ENCODE results near the gene ZNF217. TPM values are rescaled to one million over a fixed set of nuclear protein-coding genes. Genes with fewer than 3 reads are reported as not detected.

ZNF217 gene
- polyA plus RNA-seq, 1 donor from 2014 or later = 1.9 TPM

GRCh38 chr20:53599910-53600632 is 6.4 kb upstream of the ZNF217 start:
- Histone ChIP-seq H2AFZ (ENCODE audit: low read depth, low read length) (no peak overlapping the region), H3K27me3 (ENCODE audit: insufficient read depth, low read depth, low read length) (no peaks in the 10 kb centered on the region), H3F3A (ENCODE audit: insufficient read depth, low read length, poor library complexity, severe bottlenecking) (no peaks in the 10 kb centered on the region), H3K4me2 (ENCODE audit: low read length) (no peak overlapping the region), H3K36me3 (ENCODE audit: insufficient read depth, low read length) (no peaks in the 10 kb centered on the region), H3K9me3 (ENCODE audit: low read length) (no peaks in the 10 kb centered on the region), H3K79me2 (replicated peaks; ENCODE audit: insufficient read depth, low read length) (no peaks in the 10 kb centered on the region), H3K4me3 (ENCODE audit: low read length) (no peak overlapping the region), H3K9me2 (ENCODE audit: insufficient read depth, low read length) (no peaks in the 10 kb centered on the region), H3K27ac (ENCODE audit: low read length) (no peak overlapping the region), H3K9ac (ENCODE audit: low read length) (no peak overlapping the region), H4K20me1 (ENCODE audit: insufficient read depth) (no peaks in the 10 kb centered on the region)
- TF ChIP-seq SMC3 (conservative IDR thresholded peaks at IDR 0.05; ENCODE audit: poor library complexity) (no peak), MXI1 (conservative IDR thresholded peaks at IDR 0.05; ENCODE audit: poor library complexity, severe bottlenecking) (no peak), CTCF (IDR thresholded peaks at IDR 0.05; ENCODE audit: poor library complexity, severe bottlenecking) (no peak), TAF1 (IDR thresholded peaks at IDR 0.05; ENCODE audit: low read depth) (no peak), EP300 (conservative IDR thresholded peaks at IDR 0.05; ENCODE audit: poor library complexity, severe bottlenecking) (no peak)

- no peaks in the 10 kb centered on the region for H3K27me3 ChIP-seq (ENCODE audit: insufficient read depth, low read depth, low read length)
- no peak for TF ChIP-seq TAF1 (IDR thresholded peaks at IDR 0.05; ENCODE audit: low read depth)
- no peak for TF ChIP-seq CTCF (IDR thresholded peaks at IDR 0.05; ENCODE audit: poor library complexity, severe bottlenecking)
- no peak for TF ChIP-seq RAD21 (conservative IDR thresholded peaks at IDR 0.05)
- no peak for TF ChIP-seq EP300 (conservative IDR thresholded peaks at IDR 0.05; ENCODE audit: poor library complexity, severe bottlenecking)
- TF ChIP-seq EZH2 (IDR thresholded peaks at IDR 0.05; ENCODE audit: borderline replicate concordance, insufficient read depth, low read length, poor library complexity, severe bottlenecking) = no peak
- TF ChIP-seq MXI1 (conservative IDR thresholded peaks at IDR 0.05; ENCODE audit: poor library complexity, severe bottlenecking) = no peak
- TF ChIP-seq POLR2AphosphoS5 (IDR thresholded peaks at IDR 0.05) = no peak
- no peak for TF ChIP-seq SMC3 (conservative IDR thresholded peaks at IDR 0.05; ENCODE audit: poor library complexity)
- TF ChIP-seq, protein P1, sequence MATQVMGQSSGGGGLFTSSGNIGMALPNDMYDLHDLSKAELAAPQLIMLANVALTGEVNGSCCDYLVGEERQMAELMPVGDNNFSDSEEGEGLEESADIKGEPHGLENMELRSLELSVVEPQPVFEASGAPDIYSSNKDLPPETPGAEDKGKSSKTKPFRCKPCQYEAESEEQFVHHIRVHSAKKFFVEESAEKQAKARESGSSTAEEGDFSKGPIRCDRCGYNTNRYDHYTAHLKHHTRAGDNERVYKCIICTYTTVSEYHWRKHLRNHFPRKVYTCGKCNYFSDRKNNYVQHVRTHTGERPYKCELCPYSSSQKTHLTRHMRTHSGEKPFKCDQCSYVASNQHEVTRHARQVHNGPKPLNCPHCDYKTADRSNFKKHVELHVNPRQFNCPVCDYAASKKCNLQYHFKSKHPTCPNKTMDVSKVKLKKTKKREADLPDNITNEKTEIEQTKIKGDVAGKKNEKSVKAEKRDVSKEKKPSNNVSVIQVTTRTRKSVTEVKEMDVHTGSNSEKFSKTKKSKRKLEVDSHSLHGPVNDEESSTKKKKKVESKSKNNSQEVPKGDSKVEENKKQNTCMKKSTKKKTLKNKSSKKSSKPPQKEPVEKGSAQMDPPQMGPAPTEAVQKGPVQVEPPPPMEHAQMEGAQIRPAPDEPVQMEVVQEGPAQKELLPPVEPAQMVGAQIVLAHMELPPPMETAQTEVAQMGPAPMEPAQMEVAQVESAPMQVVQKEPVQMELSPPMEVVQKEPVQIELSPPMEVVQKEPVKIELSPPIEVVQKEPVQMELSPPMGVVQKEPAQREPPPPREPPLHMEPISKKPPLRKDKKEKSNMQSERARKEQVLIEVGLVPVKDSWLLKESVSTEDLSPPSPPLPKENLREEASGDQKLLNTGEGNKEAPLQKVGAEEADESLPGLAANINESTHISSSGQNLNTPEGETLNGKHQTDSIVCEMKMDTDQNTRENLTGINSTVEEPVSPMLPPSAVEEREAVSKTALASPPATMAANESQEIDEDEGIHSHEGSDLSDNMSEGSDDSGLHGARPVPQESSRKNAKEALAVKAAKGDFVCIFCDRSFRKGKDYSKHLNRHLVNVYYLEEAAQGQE (IDR thresholded peaks at IDR 0.05; ENCODE audit: borderline replicate concordance) = no peak
- H3K4me2 ChIP-seq (ENCODE audit: low read length) = no peak overlapping the region
- no peaks in the 10 kb centered on the region for H3F3A ChIP-seq (ENCODE audit: insufficient read depth, low read length, poor library complexity, severe bottlenecking)
- no peaks in the 10 kb centered on the region for H3K9me2 ChIP-seq (ENCODE audit: insufficient read depth, low read length)
- H2AFZ ChIP-seq (ENCODE audit: low read depth, low read length) = no peak overlapping the region
- H3K36me3 ChIP-seq (ENCODE audit: insufficient read depth, low read length) = no peaks in the 10 kb centered on the region
- H3K9me3 ChIP-seq (ENCODE audit: low read length) = no peaks in the 10 kb centered on the region
- H3K9ac ChIP-seq (ENCODE audit: low read length) = no peak overlapping the region
- H4K20me1 ChIP-seq (ENCODE audit: insufficient read depth) = no peaks in the 10 kb centered on the region
- H3K79me2 ChIP-seq (replicated peaks; ENCODE audit: insufficient read depth, low read length) = no peaks in the 10 kb centered on the region
- no peak overlapping the region for H3K4me3 ChIP-seq (ENCODE audit: low read length)
- no peak overlapping the region for H3K27ac ChIP-seq (ENCODE audit: low read length)
Observed at GRCh38 chr20:53599378-53599777, 5.7 kb upstream of the ZNF217 start.
